GM21515 (cell line): Measurements from ENCODE around the gene CGB1.
"Not testable (repeated sequence)": the region's sequence is repeated elsewhere in the genome, so short reads cannot be mapped to it uniquely, and the experiment has no call there.

Experiments
- ATAC-seq: cut with Tn5 transposase; IDR thresholded peaks from one replicate; pipeline ENCODE4 v1.9.1; 2021; ENCODE audit not compliant: unreplicated experiment

The CGB1 gene

DNA sequence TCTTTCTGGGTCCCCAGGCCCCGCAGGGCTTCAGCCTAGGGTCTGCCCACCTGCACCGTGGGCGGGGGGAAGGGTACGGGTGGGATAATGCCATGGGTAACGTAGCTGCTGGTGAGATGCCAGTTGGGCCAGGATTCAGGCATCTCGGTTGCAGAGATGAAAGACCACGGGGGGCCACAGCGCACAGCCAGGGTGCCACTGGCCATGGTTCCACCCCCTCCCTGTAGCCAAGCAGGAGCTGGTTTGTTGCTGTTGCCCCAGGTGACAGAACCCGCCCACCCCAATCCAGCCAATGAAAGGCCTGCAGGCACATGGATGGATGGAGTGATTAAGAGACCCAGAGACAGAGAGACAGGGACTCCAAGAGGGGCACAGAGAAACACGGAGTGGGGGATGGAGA lies 21.9 kb upstream of the CGB1 start:
- no peak for ATAC-seq

DNA sequence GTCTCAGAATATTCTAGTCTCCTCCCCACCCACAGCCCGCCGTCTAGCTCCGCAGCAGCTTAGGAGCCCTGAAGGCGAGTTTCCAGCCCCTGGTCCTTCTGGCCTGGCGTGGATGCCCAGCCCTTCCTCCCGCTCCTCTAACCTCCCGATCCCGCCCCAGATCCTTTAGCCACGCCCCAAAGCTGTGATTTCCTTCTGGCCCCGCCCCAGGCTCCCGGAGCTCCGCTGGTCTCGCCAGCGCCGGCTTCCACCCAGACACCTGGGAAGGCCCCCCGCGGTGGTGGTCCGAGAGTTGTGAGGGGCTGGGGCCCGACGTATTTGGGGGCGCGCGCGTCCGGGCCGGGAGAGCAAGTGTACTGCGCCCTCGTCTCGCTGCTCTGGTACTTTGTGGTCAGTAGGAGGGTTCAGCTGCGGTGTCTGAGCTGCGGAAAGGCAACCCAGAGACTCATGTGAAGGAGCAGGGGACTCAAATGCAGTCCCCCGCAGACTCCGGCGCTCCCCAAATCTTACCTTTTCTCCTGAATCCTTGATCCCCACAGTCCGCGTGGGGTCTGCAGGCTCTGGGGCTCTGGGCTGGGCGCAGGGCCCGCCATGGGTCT lies 21.0 kb upstream of the CGB1 start, which contains the start of gene CGB7:
TSS of gene CGB7 (minus strand) at position 114 of the 599 bp plus-strand sequence. CDS start 2,374 bp downstream, outside the sequence.
- no peak for ATAC-seq

DNA sequence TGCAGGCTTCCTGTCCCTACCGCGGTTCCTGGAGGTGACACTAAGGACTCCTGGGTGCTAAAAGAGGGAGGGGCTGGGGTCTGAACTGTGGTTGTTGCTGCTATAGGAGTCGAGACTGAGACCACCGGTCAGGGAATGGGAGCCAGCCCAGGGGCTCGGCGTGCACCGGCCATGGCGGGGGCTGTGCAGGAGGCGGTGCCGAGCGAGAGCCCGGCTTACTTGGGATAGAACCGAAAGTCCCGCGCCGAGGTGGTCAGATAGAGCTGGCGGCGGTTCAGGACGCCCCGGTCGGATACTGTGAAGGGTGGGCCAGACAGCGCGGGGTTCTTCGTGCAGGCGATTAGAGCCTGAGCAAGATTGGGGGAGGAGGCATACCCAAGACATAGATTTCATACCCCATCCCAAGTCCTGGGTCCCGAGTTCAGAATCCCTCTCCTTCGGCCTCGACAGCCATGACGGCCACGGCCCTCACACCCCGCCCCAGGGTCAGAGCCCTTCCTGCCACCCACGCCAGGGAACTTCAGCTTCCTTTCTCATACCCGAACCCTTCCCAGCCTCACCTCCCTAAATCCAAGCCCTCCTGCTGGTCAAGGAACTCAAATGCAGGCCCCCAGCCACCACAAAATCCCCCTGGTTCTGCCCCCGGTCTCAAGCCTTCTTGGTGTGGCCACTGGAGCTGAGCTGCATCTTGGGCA lies 20.4 kb upstream of the CGB1 start:
- not testable (repeated sequence) for ATAC-seq

DNA sequence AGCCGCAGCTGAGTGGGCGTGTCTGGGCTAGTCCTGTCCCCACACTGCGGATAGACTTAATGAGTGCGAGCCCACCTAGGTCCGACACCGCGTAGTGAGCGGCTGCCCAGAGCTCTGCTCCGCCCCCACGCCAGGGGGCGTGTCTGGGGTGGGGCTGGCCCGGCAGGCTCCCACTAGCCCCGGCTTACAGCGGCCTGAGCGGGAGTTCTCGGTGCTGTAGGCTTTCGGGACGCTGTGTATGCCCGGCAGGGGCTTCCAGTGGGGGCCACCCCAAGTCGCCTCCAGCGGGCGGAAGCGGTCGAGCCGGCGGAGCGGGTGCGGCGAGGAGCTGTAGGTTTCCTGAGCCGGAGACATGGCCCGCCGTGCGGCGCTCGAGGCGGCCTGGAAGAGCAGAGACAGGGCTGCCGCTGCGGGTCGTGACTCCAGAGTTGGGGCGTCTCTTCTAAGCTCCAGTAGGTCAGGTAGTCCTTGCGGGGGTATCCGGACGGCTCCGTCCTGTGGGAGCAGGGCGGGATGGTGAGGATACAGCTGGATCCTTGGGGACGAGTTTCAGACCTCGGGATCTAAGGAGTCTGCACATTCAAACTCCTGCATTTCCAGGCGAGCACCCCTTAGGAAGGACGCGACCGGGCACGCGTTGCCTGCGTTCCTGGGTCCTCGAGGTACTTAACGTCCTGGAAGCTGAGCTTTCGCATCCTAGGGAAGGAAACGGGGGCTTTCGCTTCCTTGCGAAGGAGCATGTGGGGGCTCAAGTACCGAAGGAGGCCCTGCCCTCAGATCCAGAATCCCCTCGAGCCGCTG lies 19.6 kb upstream of the CGB1 start:
- no peak for ATAC-seq

DNA sequence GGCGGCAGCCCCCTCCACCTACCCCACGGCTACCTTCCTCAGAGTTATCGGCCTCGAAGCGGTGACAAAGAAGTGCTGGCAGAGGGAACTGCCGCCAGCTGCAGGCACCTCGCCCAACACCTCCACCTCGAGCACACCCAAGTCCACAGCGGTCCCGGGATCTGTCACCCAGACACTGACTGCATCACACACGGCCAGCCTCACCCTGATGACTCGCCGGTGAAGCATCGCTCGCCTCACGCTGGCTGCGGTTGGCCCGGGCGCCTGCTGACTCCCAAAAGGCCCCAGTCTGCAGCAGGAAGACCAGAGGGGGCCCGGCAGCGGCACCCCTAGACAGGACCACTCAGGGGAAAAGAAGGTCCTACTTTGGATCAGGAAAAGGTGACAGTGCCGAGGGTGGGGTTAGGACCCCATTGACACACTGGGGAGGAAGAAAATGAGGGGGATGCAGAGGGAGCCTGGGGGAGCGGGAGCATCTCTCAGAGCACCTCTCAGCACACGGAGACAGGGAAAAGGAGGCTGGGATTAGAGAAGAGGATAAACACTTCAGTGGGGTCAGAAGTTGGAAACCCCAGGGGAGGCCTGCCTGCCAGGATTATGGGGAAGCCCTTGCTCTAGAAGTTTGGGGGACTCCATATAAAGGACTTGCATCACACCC lies 13.8 kb upstream of the CGB1 start:
- ATAC-seq = not testable (repeated sequence)

DNA sequence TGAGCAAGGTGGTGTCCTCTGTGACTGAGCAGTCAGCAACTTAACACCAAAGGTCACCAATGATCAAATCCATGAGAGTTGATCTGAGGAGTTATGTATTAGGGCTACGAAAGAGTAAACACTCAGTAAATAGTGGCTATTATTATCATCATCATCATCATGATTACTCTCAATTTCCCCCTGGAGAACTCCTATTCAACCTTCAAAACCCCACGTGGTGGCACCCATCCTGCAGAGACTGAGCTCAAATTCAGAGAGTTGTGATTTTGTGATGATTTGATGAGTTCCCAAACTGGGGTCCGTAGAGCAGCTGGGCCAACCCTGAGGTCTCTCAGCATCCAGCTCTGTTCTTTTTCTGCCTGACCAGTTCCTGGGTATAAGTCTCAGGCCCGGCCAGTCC lies 13.1 kb upstream of the CGB1 start:
- ATAC-seq = not testable (repeated sequence)

DNA sequence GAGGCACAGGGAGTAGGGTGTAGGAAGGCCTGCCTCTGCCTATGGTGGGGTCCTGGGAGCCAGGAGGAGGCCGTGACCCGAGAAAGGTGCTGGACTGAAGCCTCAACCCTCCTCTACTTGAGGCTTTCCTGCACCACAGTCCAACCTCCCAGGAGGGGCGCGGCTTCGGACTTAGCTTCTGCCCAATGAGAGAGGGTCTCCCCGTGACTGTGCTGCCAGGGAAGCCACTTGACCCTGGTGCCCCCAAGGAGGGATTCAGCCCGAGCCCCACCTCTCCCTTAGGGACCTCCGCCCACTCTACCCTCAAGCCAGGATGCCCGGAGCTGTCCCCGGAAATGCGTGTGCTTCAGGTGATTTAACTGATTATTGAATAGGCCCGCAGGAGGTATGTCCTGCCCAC lies 12.3 kb upstream of the CGB1 start, which contains the start of gene CGB8:
TSS of gene CGB8 (minus strand) at position 101 of the 400 bp plus-strand sequence. CDS start 372 bp downstream, outside the sequence.
- not testable (repeated sequence) for ATAC-seq

DNA sequence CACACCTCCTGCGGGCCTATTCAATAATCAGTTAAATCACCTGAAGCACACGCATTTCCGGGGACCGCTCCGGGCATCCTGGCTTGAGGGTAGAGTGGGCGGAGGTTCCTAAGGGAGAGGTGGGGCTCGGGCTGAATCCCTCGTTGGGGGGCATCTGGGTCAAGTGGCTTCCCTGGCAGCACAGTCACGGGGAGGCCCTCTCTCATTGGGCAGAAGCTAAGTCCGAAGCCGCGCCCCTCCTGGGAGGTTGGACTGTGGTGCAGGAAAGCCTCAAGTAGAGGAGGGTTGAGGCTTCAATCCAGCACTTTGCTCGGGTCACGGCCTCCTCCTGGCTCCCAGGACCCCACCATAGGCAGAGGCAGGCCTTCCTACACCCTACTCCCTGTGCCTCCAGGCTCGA lies 6.9 kb upstream of the CGB1 start, which contains the start of gene CGB5:
TSS of gene CGB5 (plus strand) at position 301 of the 400 bp plus-strand sequence. CDS start 362 bp downstream, outside the sequence.
- not testable (repeated sequence) for ATAC-seq

DNA sequence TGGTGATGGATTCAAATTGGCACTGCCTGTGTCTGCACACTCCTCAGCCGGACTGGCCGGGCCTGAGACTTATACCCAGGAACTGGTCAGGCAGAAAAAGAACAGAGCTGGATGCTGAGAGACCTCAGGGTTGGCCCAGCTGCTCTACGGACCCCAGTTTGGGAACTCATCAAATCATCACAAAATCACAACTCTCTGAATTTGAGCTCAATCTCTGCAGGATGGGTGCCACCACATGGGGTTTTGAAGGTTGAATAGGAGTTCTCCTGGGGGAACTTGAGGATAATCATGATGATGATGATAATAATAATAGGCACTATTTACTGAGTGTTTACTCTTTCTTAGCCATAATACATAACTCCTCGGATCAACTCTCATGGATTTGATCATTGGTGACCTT lies 6.0 kb upstream of the CGB1 start:
- ATAC-seq = not testable (repeated sequence)

DNA sequence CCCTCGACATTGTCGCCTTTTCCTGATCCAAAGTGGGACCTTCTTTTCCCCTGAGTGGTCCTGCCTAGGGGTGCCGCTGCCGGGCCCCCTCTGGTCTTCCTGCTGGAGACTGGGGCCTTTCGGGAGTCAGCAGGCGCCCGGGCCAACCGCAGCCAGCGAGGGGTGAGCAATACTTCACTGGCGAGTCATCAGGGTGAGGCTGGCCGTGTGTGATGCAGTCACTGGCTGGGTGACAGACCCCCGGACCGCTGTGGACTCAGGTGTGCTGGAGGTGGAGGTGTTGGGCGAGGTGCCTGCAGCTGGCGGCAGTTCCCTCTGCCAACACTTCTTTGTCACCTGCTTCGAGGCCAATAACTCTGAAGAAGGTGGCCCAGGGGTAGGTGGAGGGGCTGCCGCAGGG lies 5.5 kb upstream of the CGB1 start:
- ATAC-seq = no peak

DNA sequence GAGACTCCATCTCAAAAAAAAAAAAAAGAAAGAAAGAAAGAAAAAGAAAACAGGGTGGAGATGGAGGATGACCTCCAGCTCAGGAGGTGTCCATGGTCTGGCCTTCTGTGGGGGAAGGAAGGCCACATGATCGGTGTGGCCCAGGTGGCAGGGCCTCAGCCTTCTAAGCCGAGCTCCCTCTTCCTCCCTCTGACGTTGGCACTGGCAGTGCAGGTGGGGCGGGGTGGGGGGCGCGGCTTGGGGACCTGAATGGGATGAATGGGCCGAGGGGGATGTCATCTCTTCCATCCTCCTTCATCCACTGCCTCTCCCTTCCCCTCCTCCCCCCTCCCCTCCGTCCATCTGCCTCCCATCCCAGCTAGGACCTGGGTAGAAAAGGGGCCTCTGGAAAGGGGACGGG lies 3.0 kb upstream of the CGB1 start:
- ATAC-seq = not testable (repeated sequence)

DNA sequence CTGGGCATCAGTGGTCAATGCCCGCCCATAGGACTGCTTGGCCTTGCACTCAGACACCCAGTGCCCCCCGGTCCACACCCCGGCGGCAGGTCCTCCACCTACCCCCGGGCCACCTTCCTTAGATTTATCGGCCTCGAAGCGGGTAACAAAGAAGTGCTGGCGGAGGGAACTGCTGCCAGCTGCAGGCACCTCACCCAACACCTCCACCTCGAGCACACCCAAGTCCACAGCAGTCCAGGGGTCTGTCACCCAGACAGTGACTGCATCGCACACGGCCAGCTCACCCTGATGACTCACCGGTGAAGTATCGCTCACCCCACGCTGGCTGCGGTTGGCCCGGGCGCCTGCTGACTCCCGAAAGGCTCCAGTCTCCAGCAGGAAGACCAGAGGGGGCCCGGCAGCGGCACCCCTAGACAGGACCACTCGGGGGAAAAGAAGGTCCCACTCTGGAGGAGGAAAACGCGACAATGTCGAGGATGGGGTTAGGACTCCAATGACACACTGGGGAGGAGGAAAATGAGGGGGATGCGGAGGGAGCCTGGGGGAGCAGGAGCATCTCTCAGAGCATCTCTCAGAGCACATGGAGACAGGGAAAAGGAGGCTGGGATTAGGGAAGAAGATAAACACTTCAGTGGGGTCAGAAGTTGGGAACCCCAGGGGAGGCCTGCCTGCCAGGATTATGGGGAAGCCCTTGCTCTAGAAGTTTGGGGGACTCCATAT lies 2.0 kb upstream of the CGB1 start:
- not testable (repeated sequence) for ATAC-seq

DNA sequence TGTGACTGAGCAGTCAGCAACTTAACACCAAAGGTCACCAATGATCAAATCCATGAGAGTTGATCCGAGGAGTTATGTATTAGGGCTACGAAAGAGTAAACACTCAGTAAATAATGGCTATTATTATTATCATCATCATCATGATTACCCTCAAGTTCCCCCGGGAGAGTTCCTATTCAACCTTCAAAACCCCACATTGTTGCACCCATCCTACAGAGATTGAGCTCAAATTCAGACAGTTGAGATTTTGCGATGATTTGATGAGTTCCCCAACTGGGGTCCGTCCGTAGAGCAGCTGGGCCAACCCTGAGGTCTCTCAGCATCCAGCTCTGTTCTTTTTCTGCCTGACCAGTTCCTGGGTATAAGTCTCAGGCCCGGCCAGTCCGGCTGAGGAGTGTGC lies 1.4 kb upstream of the CGB1 start:
- not testable (repeated sequence) for ATAC-seq

DNA sequence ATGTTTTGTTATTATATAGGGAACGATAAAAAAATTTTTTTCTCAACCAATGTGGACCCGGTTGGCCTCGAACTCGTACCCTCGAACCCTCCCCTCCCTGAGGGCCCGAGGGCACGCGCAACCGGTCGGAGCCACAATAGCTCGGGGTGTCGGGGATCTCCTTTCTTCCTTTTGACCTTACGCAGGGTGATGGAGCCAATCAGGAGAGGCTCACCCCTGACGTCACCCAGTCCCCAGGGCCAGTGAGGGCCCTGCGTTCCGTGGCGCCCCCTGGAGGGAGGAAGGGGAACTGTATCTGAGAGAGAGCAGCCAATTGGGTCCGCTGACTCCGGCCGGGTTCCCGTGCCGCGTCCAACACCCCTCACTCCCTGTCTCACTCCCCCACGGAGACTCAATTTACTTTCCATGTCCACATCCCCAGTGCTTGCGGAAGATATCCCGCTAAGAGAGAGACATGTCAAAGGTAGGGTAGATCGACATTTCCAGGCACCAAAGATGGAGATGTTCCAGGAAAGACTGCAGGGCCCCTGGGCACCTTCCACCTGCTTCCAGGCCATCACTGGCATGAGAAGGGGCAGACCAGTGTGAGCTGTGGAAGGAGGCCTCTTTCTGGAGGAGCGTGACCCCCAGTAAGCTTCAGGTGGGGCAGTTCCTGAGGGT lies 4.9 kb downstream of the CGB1 start, which contains the start of gene CGB2:
TSS of gene CGB2 (plus strand) at position 249 of the 660 bp plus-strand sequence. CDS start at position 455, 206 bp downstream.
- not testable (repeated sequence) for ATAC-seq

DNA sequence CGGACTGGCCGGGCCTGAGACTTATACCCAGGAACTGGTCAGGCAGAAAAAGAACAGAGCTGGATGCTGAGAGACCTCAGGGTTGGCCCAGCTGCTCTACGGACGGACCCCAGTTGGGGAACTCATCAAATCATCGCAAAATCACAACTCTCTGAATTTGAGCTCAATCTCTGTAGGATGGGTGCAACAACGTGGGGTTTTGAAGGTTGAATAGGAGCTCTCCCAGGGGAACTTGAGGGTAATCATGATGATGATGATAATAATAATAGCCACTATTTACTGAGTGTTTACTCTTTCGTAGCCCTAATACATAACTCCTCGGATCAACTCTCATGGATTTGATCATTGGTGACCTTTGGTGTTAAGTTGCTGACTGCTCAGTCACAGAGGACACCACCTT lies 6.4 kb downstream of the CGB1 start:
- not testable (repeated sequence) for ATAC-seq

DNA sequence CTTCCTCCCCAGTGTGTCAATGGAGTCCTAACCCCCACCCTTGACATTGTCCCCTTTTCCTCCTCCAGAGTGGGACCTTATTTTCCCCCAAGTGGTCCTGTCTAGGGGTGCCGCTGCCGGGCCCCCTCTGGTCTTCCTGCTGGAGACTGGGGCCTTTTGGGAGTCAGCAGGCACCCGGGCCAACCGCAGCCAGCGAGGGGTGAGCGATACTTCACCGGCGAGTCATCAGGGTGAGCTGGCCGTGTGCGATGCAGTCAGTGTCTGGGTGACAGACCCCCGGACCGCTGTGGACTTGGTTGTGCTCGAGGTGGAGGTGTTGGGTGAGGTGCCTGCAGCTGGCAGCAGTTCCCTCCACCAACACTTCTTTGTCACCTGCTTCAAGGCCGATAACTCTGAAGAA lies 6.9 kb downstream of the CGB1 start:
- ATAC-seq = not testable (repeated sequence)

DNA sequence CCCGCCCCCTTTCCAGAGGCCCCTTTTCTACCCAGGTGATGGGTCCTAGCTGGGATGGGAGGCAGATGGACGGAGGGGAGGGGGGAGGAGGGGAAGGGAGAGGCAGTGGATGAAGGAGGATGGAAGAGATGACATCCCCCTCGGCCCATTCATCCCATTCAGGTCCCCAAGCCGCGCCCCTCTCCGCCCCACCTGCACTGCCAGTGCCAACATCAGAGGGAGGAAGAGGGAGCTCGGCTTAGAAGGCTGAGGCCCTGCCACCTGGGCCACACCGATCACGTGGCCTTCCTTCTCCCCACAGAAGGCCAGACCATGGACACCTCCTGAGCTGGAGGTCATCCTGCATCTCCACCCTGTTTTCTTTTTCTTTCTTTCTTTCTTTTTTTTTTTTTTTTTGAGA lies 8.0 kb downstream of the CGB1 start:
- not testable (repeated sequence) for ATAC-seq

DNA sequence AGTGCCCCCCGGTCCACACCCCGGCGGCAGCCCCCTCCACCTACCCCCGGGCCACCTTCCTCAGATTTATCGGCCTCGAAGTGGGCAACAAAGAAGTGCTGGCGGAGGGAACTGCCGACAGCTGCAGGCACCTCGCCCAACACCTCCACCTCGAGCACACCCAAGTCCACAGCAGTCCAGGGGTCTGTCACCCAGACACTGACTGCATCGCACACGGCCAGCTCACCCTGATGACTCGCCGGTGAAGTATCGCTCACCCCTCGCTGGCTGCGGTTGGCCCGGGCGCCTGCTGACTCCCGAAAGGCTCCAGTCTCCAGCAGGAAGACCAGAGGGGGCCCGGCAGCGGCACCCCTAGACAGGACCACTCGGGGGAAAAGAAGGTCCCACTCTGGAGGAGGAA lies 11.1 kb downstream of the CGB1 start:
- ATAC-seq = not testable (repeated sequence)

DNA sequence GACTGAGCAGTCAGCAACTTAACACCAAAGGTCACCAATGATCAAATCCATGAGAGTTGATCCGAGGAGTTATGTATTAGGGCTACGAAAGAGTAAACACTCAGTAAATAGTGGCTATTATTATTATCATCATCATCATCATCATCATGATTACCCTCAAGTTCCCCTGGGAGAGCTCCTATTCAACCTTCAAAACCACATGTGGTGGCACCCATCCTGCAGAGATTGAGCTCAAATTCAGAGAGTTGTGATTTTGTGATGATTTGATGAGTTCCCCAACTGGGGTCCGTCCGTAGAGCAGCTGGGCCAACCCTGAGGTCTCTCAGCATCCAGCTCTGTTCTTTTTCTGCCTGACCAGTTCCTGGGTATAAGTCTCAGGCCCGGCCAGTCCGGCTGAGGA lies 11.6 kb downstream of the CGB1 start:
- not testable (repeated sequence) for ATAC-seq

DNA sequence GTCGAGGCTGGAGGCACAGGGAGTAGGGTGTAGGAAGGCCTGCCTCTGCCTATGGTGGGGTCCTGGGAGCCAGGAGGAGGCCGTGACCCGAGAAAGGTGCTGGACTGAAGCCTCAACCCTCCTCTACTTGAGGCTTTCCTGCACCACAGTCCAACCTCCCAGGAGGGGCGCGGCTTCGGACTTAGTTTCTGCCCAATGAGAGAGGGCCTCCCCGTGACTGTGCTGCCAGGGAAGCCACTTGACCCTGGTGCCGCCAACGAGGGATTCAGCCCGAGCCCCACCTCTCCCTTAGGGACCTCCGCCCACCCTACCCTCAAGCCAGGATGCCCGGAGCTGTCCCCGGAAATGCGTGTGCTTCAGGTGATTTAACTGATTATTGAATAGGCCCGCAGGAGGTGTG lies 12.5 kb downstream of the CGB1 start, which contains the start of gene CGB3:
TSS of gene CGB3 (minus strand) at position 101 of the 400 bp plus-strand sequence. CDS start 362 bp downstream, outside the sequence.
- ATAC-seq = not testable (repeated sequence)
